DOHH2 (cell line): ENCODE data around the gene DHDDS.

Experiments used
- H3F3A ChIP-seq: fragments of 200-600 bp; sonication (generic), shearing (Covaris generic); 2 replicates; pipeline ENCODE4 v1.6.0; 2016; ENCODE audit warnings: antibody characterized with exemption, mild to moderate bottlenecking; ENCODE audit not compliant: control insufficient read depth, insufficient read depth
- H3K27ac ChIP-seq: fragments of 200-600 bp; sonication (generic); 2 replicates; pipeline ENCODE4 v1.5.1; 2014; ENCODE audit warnings: low read depth, mild to moderate bottlenecking, low read length, moderate library complexity
- H3K27me3 ChIP-seq: fragments of 200-600 bp; sonication (generic); 2 replicates; pipeline ENCODE4 v1.6.1; 2014; ENCODE audit warnings: mild to moderate bottlenecking, low read length, mixed read lengths; ENCODE audit not compliant: control insufficient read depth
- H3K36me3 ChIP-seq: fragments of 200-600 bp; sonication (generic); 2 replicates; pipeline ENCODE4 v1.6.1; 2014; ENCODE audit warnings: mild to moderate bottlenecking, low read length, moderate library complexity, mixed read lengths; ENCODE audit not compliant: control insufficient read depth
- H3K4me1 ChIP-seq: fragments of 200-600 bp; sonication (generic); 2 replicates; pipeline ENCODE4 v1.6.1; 2014; ENCODE audit warnings: mild to moderate bottlenecking, low read length, mixed read lengths; ENCODE audit not compliant: control insufficient read depth
- H3K4me2 ChIP-seq: fragments of 200-600 bp; sonication (generic); 2 replicates; pipeline ENCODE4 v1.6.0; 2014; ENCODE audit warnings: mild to moderate bottlenecking, low read length, moderate library complexity
- H3K4me3 ChIP-seq: fragments of 200-600 bp; sonication (generic); 2 replicates; pipeline ENCODE4 v1.5.1; 2014; ENCODE audit warnings: mild to moderate bottlenecking, low read length, mixed read lengths
- H3K79me2 ChIP-seq: fragments of 200-600 bp; sonication (generic); 2 replicates; pipeline ENCODE4 v1.6.1; 2014; ENCODE audit warnings: mild to moderate bottlenecking, low read length, mixed read lengths; ENCODE audit not compliant: control insufficient read depth
- H3K9me2 ChIP-seq: fragments of 200-600 bp; sonication (generic); replicated peaks from 2 replicates; pipeline ENCODE4 v1.6.1; 2014; ENCODE audit warnings: mild to moderate bottlenecking, low read length, mixed read lengths; ENCODE audit not compliant: control insufficient read depth
- H3K9me3 ChIP-seq: fragments of 200-600 bp; sonication (generic); 2 replicates; pipeline ENCODE4 v1.6.1; 2014; ENCODE audit warnings: antibody characterized with exemption, low read length, mixed read lengths; ENCODE audit not compliant: control insufficient read depth, insufficient read depth
- H4K20me1 ChIP-seq: fragments of 200-600 bp; sonication (generic); 2 replicates; pipeline ENCODE4 v1.6.0; 2014; ENCODE audit warnings: low read depth, mild to moderate bottlenecking, antibody characterized with exemption, low read length, moderate library complexity; ENCODE audit not compliant: control insufficient read depth, insufficient read depth
- CTCF ChIP-seq: fragments of 200-600 bp; sonication (generic); IDR thresholded peaks from one replicate; pipeline ENCODE4 v1.5.1; 2014; ENCODE audit warnings: antibody characterized with exemption, mild to moderate bottlenecking, low read depth, low read length; ENCODE audit not compliant: poor library complexity, severe bottlenecking
- EZH2phosphoT487 ChIP-seq: fragments of 200-600 bp; sonication (generic); IDR thresholded peaks from 2 replicates; pipeline ENCODE4 v1.6.1; 2017; ENCODE audit warnings: borderline replicate concordance, mild to moderate bottlenecking, antibody characterized with exemption, low read length, moderate library complexity, mixed read lengths

Gene DHDDS

DNA sequence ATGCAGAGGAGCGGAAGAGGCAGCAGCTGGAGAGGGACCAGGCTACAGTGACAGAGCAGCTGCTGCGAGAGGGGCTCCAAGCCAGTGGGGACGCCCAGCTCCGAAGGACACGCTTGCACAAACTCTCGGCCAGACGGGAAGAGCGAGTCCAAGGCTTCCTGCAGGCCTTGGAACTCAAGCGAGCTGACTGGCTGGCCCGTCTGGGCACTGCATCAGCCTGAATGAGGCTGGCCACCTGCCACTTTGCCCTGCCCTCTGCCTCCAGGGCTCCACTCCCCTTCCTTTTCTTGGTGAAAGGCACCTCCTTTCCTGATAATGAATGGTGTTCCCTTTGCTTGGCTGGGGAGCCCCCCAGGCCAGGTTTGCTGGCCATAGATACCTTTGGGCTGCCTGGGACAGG lies 36.8 kb downstream of the DHDDS start:
- H3F3A ChIP-seq = peaks cover 21% of the 10 kb centered on the region
- no peak for TF ChIP-seq EZH2phosphoT487
- TF ChIP-seq CTCF = no peak
- H4K20me1 ChIP-seq = peaks cover 9% of the 10 kb centered on the region
- no peaks in the 10 kb centered on the region for H3K27me3 ChIP-seq
- H3K4me2 ChIP-seq = no peak overlapping the region
- H3K27ac ChIP-seq = no peak overlapping the region
- no peak overlapping the region for H3K4me3 ChIP-seq
- peaks cover 74% of the 10 kb centered on the region for H3K36me3 ChIP-seq
- H3K9me3 ChIP-seq = no peaks in the 10 kb centered on the region
- no peaks in the 10 kb centered on the region for H3K9me2 ChIP-seq
- H3K79me2 ChIP-seq = peaks cover 18% of the 10 kb centered on the region
- peaks cover 29% of the 10 kb centered on the region for H3K4me1 ChIP-seq

DNA sequence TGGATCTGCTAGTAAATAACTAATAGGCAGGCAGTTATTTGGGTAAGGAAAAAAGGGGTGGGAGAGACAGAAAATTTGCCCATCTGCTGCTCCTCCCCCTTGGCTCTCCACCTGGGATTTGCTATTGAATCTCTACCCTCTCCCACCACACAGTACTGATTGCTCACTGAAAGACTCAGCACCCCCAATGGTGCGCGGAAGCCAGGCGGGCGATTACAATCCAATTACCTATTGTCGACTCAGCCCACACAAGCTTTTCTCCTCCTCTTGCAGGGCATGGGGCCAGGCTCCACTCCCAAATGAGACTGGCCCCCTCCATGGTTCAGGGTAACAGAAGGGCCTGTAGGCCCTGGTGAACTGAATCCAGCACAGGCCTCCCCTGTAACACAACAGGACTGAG lies 37.4 kb downstream of the DHDDS start:
- peaks cover 15% of the 10 kb centered on the region for H4K20me1 ChIP-seq
- no peak overlapping the region for H3K27ac ChIP-seq
- no peaks in the 10 kb centered on the region for H3K27me3 ChIP-seq
- peaks cover 76% of the 10 kb centered on the region for H3K36me3 ChIP-seq
- no peak overlapping the region for H3K4me3 ChIP-seq
- H3K4me2 ChIP-seq = peak overlapping the region; percentile 99
- H3F3A ChIP-seq = peaks cover 27% of the 10 kb centered on the region
- H3K9me2 ChIP-seq = no peaks in the 10 kb centered on the region
- H3K79me2 ChIP-seq = peaks cover 24% of the 10 kb centered on the region
- no peaks in the 10 kb centered on the region for H3K9me3 ChIP-seq
- H3K4me1 ChIP-seq = peaks cover 35% of the 10 kb centered on the region
- TF ChIP-seq EZH2phosphoT487 (no peak), CTCF (no peak)

GRCh38 chr1:26470878-26471497 lies 38.9 kb downstream of the DHDDS start:
- H3K4me2 ChIP-seq = peak overlapping the region; percentile 99
- no peaks in the 10 kb centered on the region for H3K27me3 ChIP-seq
- peaks cover 41% of the 10 kb centered on the region for H3K4me1 ChIP-seq
- peak overlapping the region; percentile 94 for H3K27ac ChIP-seq
- peaks cover 21% of the 10 kb centered on the region for H4K20me1 ChIP-seq
- H3K9me3 ChIP-seq = no peaks in the 10 kb centered on the region
- H3F3A ChIP-seq = peaks cover 35% of the 10 kb centered on the region
- H3K9me2 ChIP-seq = no peaks in the 10 kb centered on the region
- TF ChIP-seq EZH2phosphoT487 (no peak), CTCF (no peak)
- peaks cover 71% of the 10 kb centered on the region for H3K36me3 ChIP-seq
- H3K79me2 ChIP-seq = peaks cover 29% of the 10 kb centered on the region
- H3K4me3 ChIP-seq = peak overlapping the region; percentile 96
